Measurements from ENCODE around the gene IL2RA. TPM values are rescaled to one million over a fixed set of nuclear protein-coding genes. Genes with fewer than 3 reads are reported as not detected.

Gene IL2RA
- total RNA-seq, 1 donor from 2014 or later = 4.3 TPM

- H3K4me1 ChIP-seq = no peaks in the 10 kb centered on the region
- DNase-seq = no peak
- H3K4me3 ChIP-seq = no peak overlapping the region
- H3K27me3 ChIP-seq = no peaks in the 10 kb centered on the region
- no peaks in the 10 kb centered on the region for H3K9me3 ChIP-seq
- peaks cover 78% of the 10 kb centered on the region for H3K36me3 ChIP-seq
- TF ChIP-seq CTCF (IDR thresholded peaks at IDR 0.05) = no peak
- no peak overlapping the region for H3K27ac ChIP-seq
- ATAC-seq = no peak
- intact Hi-C loops (cut with DNase I) = no loop called here
Observed at GRCh38 chr10:6103591-6103990, 41.4 kb upstream of the IL2RA start.

GRCh38 chr10:6102128-6102527 lies 40.0 kb upstream of the IL2RA start:
- TF ChIP-seq CTCF (IDR thresholded peaks at IDR 0.05) = no peak
- intact Hi-C loops (cut with DNase I) = no loop called here
- Histone ChIP-seq H3K4me3 (no peak overlapping the region), H3K27me3 (no peaks in the 10 kb centered on the region), H3K27ac (no peak overlapping the region), H3K9me3 (no peaks in the 10 kb centered on the region), H3K36me3 (peaks cover 78% of the 10 kb centered on the region), H3K4me1 (no peaks in the 10 kb centered on the region)
- ATAC-seq = no peak
- DNase-seq = no peak

- no peak overlapping the region for H3K27ac ChIP-seq
- H3K27me3 ChIP-seq = no peaks in the 10 kb centered on the region
- intact Hi-C loops (cut with DNase I) = no loop called here
- H3K36me3 ChIP-seq = peaks cover 71% of the 10 kb centered on the region
- no peak for TF ChIP-seq CTCF (IDR thresholded peaks at IDR 0.05)
- DNase-seq (no peak), ATAC-seq (no peak)
- no peaks in the 10 kb centered on the region for H3K9me3 ChIP-seq
- H3K4me1 ChIP-seq = peaks cover 5% of the 10 kb centered on the region
- H3K4me3 ChIP-seq = no peak overlapping the region
Observed at GRCh38 chr10:6101181-6101580, 39.0 kb upstream of the IL2RA start.

- Histone ChIP-seq H3K9me3 (no peaks in the 10 kb centered on the region), H3K27ac (no peak overlapping the region), H3K4me3 (no peak overlapping the region), H3K36me3 (peaks cover 63% of the 10 kb centered on the region), H3K4me1 (peaks cover 14% of the 10 kb centered on the region), H3K27me3 (no peaks in the 10 kb centered on the region)
- intact Hi-C loops (cut with DNase I) = no loop called here
- no peak for ATAC-seq
- DNase-seq = no peak
- TF ChIP-seq CTCF (IDR thresholded peaks at IDR 0.05) = no peak
Observed at GRCh38 chr10:6100370-6100769, 38.2 kb upstream of the IL2RA start.

GRCh38 chr10:6098156-6098555 lies 36.0 kb upstream of the IL2RA start:
- Histone ChIP-seq H3K9me3 (no peaks in the 10 kb centered on the region), H3K27ac (no peak overlapping the region), H3K27me3 (no peaks in the 10 kb centered on the region), H3K4me3 (no peak overlapping the region), H3K36me3 (peaks cover 56% of the 10 kb centered on the region), H3K4me1 (peaks cover 33% of the 10 kb centered on the region)
- intact Hi-C loops (cut with DNase I) = no loop called here
- DNase-seq (no peak), ATAC-seq (no peak)
- TF ChIP-seq CTCF (IDR thresholded peaks at IDR 0.05) = no peak

GRCh38 chr10:6097063-6097462 lies 34.9 kb upstream of the IL2RA start:
- H3K36me3 ChIP-seq = peaks cover 46% of the 10 kb centered on the region
- intact Hi-C loops (cut with DNase I) = no loop called here
- no peak for ATAC-seq

More at GRCh38 chr10:6097063-6097462, 34.9 kb upstream of the IL2RA start:
- no peak for DNase-seq
- no peak for TF ChIP-seq CTCF (IDR thresholded peaks at IDR 0.05)
- Histone ChIP-seq H3K4me1 (peaks cover 44% of the 10 kb centered on the region), H3K9me3 (no peaks in the 10 kb centered on the region), H3K27ac (no peak overlapping the region), H3K4me3 (no peak overlapping the region), H3K27me3 (no peaks in the 10 kb centered on the region)

Measured in upper lobe of right lung (tissue), 1 donor.